Measurements from ENCODE around the gene CLDN22. TPM values are rescaled to one million over a fixed set of nuclear protein-coding genes. Genes with fewer than 3 reads are reported as not detected.

Gene CLDN22
- total RNA-seq, 6 donors from 2014 or later = 1.8 TPM; not detected in 5

DNA sequence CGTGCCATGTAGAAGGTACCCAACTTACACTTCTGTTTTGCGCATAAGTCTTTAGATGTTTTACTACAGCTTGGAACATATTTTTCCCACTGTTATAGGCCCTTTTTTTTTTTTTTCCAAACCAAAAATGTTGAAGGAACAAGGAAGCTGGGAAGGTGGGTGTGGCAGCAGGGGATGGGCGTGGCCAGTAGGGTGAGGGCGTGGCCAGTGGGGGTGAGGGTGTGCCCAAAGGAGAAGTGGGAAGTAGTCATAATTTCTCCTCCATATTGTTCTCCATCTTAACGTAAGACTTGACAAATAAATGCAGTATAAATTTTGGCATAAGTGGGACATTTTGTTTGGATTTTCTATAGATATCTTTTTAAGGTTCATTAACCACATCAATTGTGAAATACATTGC is 30.4 kb downstream of the CLDN22 start:
- TF ChIP-seq POLR2A (IDR thresholded peaks at IDR 0.05) = no peak
- TF ChIP-seq, protein P1, sequence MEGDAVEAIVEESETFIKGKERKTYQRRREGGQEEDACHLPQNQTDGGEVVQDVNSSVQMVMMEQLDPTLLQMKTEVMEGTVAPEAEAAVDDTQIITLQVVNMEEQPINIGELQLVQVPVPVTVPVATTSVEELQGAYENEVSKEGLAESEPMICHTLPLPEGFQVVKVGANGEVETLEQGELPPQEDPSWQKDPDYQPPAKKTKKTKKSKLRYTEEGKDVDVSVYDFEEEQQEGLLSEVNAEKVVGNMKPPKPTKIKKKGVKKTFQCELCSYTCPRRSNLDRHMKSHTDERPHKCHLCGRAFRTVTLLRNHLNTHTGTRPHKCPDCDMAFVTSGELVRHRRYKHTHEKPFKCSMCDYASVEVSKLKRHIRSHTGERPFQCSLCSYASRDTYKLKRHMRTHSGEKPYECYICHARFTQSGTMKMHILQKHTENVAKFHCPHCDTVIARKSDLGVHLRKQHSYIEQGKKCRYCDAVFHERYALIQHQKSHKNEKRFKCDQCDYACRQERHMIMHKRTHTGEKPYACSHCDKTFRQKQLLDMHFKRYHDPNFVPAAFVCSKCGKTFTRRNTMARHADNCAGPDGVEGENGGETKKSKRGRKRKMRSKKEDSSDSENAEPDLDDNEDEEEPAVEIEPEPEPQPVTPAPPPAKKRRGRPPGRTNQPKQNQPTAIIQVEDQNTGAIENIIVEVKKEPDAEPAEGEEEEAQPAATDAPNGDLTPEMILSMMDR (IDR thresholded peaks at IDR 0.05) = no peak
- TF ChIP-seq POLR2AphosphoS5 (IDR thresholded peaks at IDR 0.05) = no peak
- no peak for TF ChIP-seq EP300 (IDR thresholded peaks at IDR 0.05)
- no peak for ATAC-seq (ENCODE audit: low FRiP score in 2 of 2)
- peaks cover 3 to 72% (median 20%) of the 10 kb centered on the region in 4 donors for H3K36me3 ChIP-seq
- H3K27ac ChIP-seq = no peak overlapping the region
- DNase-seq = peak in 1 of 2 donors; percentile 82
- H3K27me3 ChIP-seq = no peaks in the 10 kb centered on the region
- H3K4me3 ChIP-seq = no peak overlapping the region
- 91 to 92% methylated on average over 5 of the region's 5 CpGs for WGBS, 2 donors
- no peaks in the 10 kb centered on the region for H3K9me3 ChIP-seq
- H3K4me1 ChIP-seq = no peaks in the 10 kb centered on the region

DNA sequence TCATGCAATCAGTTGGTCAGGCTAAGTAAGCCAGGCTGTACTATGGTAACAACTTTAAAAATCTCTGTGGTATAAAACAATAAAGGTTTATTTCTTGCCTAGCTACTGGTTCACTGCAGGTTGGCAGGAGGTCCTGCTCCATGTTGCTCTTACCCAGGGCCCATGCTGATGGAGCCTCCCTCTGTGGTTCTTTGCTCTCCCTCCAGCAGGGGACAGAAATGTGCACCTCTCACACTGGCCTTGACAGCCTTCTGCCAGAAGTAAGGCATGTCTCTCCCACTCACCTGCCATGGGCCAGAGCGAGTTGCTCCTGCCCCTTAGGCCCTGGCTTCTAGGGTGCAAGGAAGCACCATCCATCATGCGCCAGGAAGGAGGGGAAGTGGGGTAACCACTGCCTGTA is 31.1 kb downstream of the CLDN22 start:
- Histone ChIP-seq H3K9me3 (no peaks in the 10 kb centered on the region), H3K4me3 (no peak overlapping the region), H3K27me3 (no peaks in the 10 kb centered on the region), H3K36me3 (peaks cover 3 to 79% (median 25%) of the 10 kb centered on the region in 4 donors), H3K27ac (no peak overlapping the region), H3K4me1 (no peaks in the 10 kb centered on the region)
- TF ChIP-seq, protein P1 (IDR thresholded peaks at IDR 0.05) = no peak
- no peak for TF ChIP-seq EP300 (IDR thresholded peaks at IDR 0.05)
- TF ChIP-seq POLR2A (IDR thresholded peaks at IDR 0.05) = no peak
- no peak for TF ChIP-seq POLR2AphosphoS5 (IDR thresholded peaks at IDR 0.05)
- DNase-seq = no peak
- ATAC-seq (ENCODE audit: low FRiP score in 2 of 2) = no peak
- WGBS, 2 donors = 90 to 91% methylated on average over 2 of the region's 2 CpGs

DNA sequence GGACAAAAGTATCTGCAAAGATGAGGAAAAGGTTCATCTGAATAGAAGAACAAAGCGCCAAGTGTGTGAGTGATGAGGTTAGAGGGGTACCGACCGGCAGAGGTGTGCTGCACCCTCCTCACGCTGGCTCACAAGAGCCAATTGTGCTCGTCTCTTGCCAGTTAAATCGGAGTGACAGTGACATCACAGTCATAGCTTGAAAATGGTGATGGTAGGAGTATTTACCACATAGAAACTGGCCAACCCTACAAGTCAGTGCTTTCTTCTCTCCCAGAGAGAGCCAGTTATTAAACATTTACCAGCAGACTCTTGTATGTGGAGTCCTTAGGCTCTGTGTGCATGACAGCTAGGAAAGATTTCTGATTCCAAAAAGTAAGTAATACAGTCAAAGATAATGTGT is 32.4 kb downstream of the CLDN22 start:
- DNase-seq = no peak
- WGBS, 2 donors = 71 to 81% methylated on average over 6 of the region's 6 CpGs
- H3K36me3 ChIP-seq = peaks cover 3 to 88% (median 27%) of the 10 kb centered on the region in 4 donors
- no peaks in the 10 kb centered on the region for H3K27me3 ChIP-seq
- ATAC-seq (ENCODE audit: low FRiP score in 2 of 2) = no peak
- no peak overlapping the region for H3K4me3 ChIP-seq
- H3K27ac ChIP-seq = no peak overlapping the region
- H3K9me3 ChIP-seq = no peaks in the 10 kb centered on the region
- TF ChIP-seq, protein P1 (IDR thresholded peaks at IDR 0.05) = no peak
- no peak for TF ChIP-seq POLR2AphosphoS5 (IDR thresholded peaks at IDR 0.05)
- no peak for TF ChIP-seq POLR2A (IDR thresholded peaks at IDR 0.05)
- no peak for TF ChIP-seq EP300 (IDR thresholded peaks at IDR 0.05)
- H3K4me1 ChIP-seq = no peaks in the 10 kb centered on the region

DNA sequence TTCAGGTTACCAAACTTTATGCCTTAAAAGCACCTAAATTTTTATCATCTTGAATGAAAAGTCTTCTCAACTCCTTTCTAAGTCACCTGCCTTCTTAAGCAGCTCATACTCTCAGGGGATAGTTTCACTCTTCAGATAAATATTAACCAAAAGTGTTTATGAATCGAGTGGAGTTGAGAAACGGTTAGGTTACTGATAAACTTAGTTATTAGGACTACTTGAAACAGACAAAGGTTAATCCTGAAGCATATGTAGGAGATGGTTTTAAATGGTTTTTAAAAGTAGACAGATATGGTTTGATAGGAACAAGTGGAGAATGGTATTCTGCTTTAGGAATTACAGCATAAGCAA is 32.8 kb downstream of the CLDN22 start:
- WGBS, 2 donors = 62 to 77% methylated on average over 2 of the region's 2 CpGs
- TF ChIP-seq POLR2A (IDR thresholded peaks at IDR 0.05) (no peak), POLR2AphosphoS5 (IDR thresholded peaks at IDR 0.05) (no peak), EP300 (IDR thresholded peaks at IDR 0.05) (no peak)
- no peaks in the 10 kb centered on the region for H3K27me3 ChIP-seq

DNA sequence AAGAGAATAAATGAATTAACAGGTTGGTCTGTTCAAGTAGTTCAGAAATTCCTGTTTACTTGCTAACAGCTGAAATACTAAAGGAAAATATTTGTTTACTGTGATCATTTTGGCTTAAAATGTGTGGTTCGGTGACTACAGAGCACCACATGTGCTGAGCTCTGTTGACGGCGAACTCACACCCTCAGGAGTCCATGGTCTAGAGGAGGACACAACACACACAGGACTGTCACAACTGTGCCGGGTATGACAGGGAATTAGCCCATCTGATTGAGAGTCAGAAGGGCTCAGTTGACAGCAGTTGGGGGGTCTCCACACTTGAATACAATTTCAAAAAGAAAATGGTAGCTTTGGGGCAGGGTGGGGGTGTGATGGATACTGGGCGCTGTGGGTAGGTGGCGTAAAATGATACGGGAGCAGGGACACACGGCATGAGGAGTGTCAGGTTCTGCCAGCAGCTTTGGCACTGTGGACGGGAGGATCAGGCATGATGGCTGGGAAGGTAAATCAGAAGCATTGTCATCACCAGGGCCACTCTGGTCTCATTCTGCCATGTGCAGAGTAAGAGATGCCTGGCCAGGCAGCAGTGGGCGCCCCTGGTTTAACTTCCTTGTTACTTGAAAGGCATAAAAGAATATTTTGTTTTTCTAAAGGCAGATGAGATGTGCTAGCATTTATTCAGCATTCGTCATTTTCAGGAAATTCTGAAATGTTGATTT is 33.3 kb downstream of the CLDN22 start:
- H3K36me3 ChIP-seq = peaks cover 3 to 82% (median 28%) of the 10 kb centered on the region in 4 donors
- H3K4me3 ChIP-seq = no peak overlapping the region
- no peak overlapping the region for H3K27ac ChIP-seq
- H3K27me3 ChIP-seq = no peaks in the 10 kb centered on the region
- 93 to 95% methylated on average over 11 of the region's 11 CpGs for WGBS, 2 donors
- TF ChIP-seq EP300 (IDR thresholded peaks at IDR 0.05) (no peak), POLR2AphosphoS5 (IDR thresholded peaks at IDR 0.05) (no peak), POLR2A (IDR thresholded peaks at IDR 0.05) (no peak)
- TF ChIP-seq, protein P1 (IDR thresholded peaks at IDR 0.05) = no peak
- no peaks in the 10 kb centered on the region for H3K9me3 ChIP-seq
- H3K4me1 ChIP-seq = no peaks in the 10 kb centered on the region
- no peak for ATAC-seq (ENCODE audit: low FRiP score in 2 of 2)
- no peak for DNase-seq

More for the DNA sequence above, 32.8 kb downstream of the CLDN22 start:
- H3K4me1 ChIP-seq = no peaks in the 10 kb centered on the region
- ATAC-seq (ENCODE audit: low FRiP score in 2 of 2) = no peak
- DNase-seq = no peak
- H3K9me3 ChIP-seq = no peaks in the 10 kb centered on the region
- no peak overlapping the region for H3K27ac ChIP-seq
- H3K36me3 ChIP-seq = peaks cover 3 to 87% (median 28%) of the 10 kb centered on the region in 4 donors
- H3K4me3 ChIP-seq = no peak overlapping the region

Data from upper lobe of left lung (tissue), 6 donors.